ENCODE results near the gene FEV.
"Not testable (repeated sequence)": the region's sequence is repeated elsewhere in the genome, so short reads cannot be mapped to it uniquely, and the experiment has no call there.

Gene FEV

DNA sequence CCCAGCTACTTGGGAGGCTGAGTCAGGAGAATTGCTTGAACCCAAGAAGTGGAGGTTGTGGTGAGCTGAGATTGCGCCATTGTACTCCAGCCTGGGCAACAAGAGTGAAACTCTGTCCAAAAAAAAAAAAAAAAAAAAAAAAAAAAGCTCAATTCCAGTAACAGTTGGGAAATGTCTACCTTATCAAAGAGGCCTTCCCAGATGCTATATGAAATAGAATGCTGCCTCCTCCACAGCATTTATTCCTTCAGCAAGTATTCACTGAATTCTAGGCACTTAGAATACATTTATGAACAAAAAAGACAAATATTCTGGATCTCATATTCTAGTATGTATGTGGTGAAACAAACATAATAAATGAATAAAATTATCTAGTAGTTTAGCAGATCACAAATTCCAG, 38.4 kb downstream of the FEV start:
- in situ Hi-C loops (cut with MboI; ENCODE audit: low sequenced_read_pairs), result no loop called here

DNA sequence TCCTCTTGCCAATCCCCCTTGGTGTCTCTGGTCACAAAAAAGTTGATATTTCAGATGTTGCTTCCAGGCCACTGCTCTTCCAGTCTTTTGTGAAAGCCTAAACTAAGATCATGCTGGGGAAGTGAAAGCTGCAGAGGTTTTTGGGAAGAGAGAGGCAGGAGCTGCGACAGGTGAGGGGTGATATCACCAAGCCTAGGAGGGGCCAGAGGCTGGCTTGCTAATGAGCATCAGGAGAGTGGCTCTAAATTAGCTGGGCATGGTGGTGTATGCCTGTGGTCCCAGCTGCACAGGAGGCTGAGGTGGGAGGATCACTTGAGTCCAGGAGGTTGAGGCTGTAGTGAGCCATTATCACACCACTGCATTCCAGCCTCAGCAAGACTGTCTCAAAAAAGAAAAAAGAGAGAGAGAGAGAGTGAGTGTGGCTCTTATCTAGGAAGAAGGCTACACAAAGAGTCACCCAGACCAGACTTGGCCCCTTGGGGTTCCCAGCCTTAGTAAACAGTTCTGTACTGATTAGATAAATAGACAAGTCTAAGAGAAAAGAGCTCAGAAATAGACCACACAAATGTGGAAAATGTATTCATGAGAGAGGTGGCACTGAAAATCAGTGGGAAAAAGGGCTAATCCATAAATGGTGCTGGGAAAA, 40.1 kb downstream of the FEV start:
- in situ Hi-C loops (cut with MboI; ENCODE audit: low sequenced_read_pairs), result no loop called here

DNA sequence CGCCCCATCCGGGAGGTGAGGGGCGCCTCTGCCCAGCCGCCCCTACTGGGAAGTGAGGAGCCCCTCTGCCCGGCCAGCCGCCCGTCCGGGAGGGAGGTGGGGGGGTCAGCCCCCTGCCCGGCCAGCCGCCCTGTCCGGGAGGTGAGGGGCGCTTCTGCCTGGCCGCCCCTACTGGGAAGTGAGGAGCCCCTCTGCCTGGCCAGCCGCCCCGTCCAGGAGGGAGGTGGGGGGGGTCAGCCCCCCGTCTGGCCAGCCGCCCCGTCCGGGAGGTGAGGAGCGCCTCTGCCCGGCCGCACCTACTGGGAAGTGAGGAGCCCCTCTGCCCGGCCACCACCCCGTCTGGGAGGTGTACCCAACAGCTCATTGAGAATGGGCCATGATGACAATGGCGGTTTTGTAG, 53.2 kb downstream of the FEV start:
- in situ Hi-C loops (cut with MboI; ENCODE audit: low sequenced_read_pairs), result not testable (repeated sequence)
